GM12891 (cell line): ENCODE data around the gene PRR7.

Source experiments
- POLR2A ChIP-seq: IDR thresholded peaks from 2 replicates; pipeline ENCODE4 v1.6.1; 2011; ENCODE audit warnings: low read depth, low read length, control low read depth
- POLR2AphosphoS5 ChIP-seq: IDR thresholded peaks from 2 replicates; pipeline ENCODE4 v1.6.1; 2011; ENCODE audit warnings: low read depth, low read length, control low read depth
- POU2F2 ChIP-seq: IDR thresholded peaks from 2 replicates; pipeline ENCODE4 v1.6.1; 2011; ENCODE audit warnings: low read depth, mild to moderate bottlenecking, control low read depth, low read length, moderate library complexity
- SPI1 ChIP-seq: IDR thresholded peaks from 2 replicates; pipeline ENCODE4 v1.6.1; 2011; ENCODE audit warnings: low read depth, low read length, control low read depth

GRCh38 chr5:177399997-177400868 is 46.4 kb upstream of the PRR7 start, which contains the start of gene PFN3:
- no peak for TF ChIP-seq POLR2A
- no peak for TF ChIP-seq SPI1
- no peak for TF ChIP-seq POLR2AphosphoS5
- no peak for TF ChIP-seq POU2F2
